ENCODE data around the gene ITIH4.

Gene ITIH4

DNA sequence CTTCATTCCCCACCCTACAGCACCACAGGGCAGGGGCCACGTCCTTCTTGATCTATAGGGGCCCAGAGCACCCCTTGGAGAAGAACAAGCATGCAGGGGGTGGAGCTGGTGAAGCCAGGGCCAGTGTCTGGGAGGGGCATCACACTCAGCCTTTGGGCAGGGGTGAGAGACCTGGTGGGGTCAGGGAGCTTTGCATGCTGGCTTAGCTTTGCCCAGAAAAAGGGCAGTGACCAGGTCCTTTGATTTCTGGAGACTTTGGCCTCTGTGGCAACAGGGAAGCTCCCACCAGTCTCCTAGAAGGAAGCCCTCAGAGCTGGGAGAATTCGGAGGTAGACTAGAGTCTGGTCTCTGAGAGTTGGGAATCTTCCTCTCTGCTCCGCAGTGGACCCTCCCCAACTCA, 990 bp downstream of the ITIH4 start:
- Histone ChIP-seq H4K20me1 (ENCODE audit: insufficient read depth, low read length) (no peaks in the 10 kb centered on the region), H3K9ac (ENCODE audit: low read depth, low read length) (no peak overlapping the region), H2AFZ (ENCODE audit: low read depth, low read length) (no peak overlapping the region), H3K9me3 (ENCODE audit: insufficient read depth, low read length, severe bottlenecking) (no peaks in the 10 kb centered on the region), H3K79me2 (ENCODE audit: insufficient read depth, low read length) (no peaks in the 10 kb centered on the region), H3K4me3 (ENCODE audit: low read depth in 1 of 2, low read length in 2 of 2) (no peak overlapping the region), H3K36me3 (ENCODE audit: insufficient read depth, low read length) (no peaks in the 10 kb centered on the region), H3K27ac (ENCODE audit: low read length) (no peak overlapping the region), H3K4me1 (ENCODE audit: insufficient read depth, low read length) (no peaks in the 10 kb centered on the region), H3K4me2 (ENCODE audit: insufficient read depth, low read length) (no peak overlapping the region), H3K27me3 (ENCODE audit: insufficient read depth, low read length, poor library complexity) (no peaks in the 10 kb centered on the region)
- ATAC-seq (ENCODE audit: insufficient read depth, low read depth) (no peak), DNase-seq (no peak)
- TF ChIP-seq, protein P1, sequence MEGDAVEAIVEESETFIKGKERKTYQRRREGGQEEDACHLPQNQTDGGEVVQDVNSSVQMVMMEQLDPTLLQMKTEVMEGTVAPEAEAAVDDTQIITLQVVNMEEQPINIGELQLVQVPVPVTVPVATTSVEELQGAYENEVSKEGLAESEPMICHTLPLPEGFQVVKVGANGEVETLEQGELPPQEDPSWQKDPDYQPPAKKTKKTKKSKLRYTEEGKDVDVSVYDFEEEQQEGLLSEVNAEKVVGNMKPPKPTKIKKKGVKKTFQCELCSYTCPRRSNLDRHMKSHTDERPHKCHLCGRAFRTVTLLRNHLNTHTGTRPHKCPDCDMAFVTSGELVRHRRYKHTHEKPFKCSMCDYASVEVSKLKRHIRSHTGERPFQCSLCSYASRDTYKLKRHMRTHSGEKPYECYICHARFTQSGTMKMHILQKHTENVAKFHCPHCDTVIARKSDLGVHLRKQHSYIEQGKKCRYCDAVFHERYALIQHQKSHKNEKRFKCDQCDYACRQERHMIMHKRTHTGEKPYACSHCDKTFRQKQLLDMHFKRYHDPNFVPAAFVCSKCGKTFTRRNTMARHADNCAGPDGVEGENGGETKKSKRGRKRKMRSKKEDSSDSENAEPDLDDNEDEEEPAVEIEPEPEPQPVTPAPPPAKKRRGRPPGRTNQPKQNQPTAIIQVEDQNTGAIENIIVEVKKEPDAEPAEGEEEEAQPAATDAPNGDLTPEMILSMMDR (IDR thresholded peaks at IDR 0.05; ENCODE audit: borderline replicate concordance, extremely low read depth, low read length, poor library complexity, severe bottlenecking): no peak
- TF ChIP-seq EZH2 (IDR thresholded peaks at IDR 0.05; ENCODE audit: borderline replicate concordance, low read depth, low read length, severe bottlenecking): no peak

DNA sequence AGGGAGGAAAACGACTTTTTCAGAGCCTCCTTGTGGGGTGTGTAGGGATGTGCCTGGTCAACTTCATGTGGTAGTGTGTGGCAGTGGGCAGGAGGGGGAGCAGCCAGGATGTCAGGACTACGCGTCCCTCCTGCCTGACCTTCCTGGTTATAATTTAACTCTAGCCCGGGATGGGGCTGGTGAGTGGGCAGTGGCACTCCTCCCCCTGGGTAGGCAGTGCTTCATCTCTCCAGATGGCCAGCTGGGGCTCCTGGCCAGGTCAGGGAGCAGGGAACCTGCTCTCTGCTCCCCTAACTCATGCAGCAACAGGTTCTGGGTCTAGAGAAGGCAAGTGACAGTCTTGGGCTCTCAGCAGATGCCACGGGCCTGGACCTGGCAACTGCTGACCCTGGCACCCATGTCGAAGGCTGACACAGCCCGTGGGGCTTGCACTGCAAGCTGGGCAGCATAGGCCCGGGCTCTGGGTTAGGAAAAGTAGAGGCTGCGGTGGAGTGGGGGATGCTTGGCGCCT, 2.6 kb downstream of the ITIH4 start:
- no peak overlapping the region for H3K9ac ChIP-seq (ENCODE audit: low read depth, low read length)
- H3K9me3 ChIP-seq (ENCODE audit: insufficient read depth, low read length, severe bottlenecking): no peaks in the 10 kb centered on the region
- no peak overlapping the region for H3K27ac ChIP-seq (ENCODE audit: low read length)
- H3K4me1 ChIP-seq (ENCODE audit: insufficient read depth, low read length): no peaks in the 10 kb centered on the region
- TF ChIP-seq EZH2 (IDR thresholded peaks at IDR 0.05; ENCODE audit: borderline replicate concordance, low read depth, low read length, severe bottlenecking): no peak
- TF ChIP-seq, protein P1 (IDR thresholded peaks at IDR 0.05; ENCODE audit: borderline replicate concordance, extremely low read depth, low read length, poor library complexity, severe bottlenecking): no peak
- no peak overlapping the region for H3K4me2 ChIP-seq (ENCODE audit: insufficient read depth, low read length)
- no peaks in the 10 kb centered on the region for H4K20me1 ChIP-seq (ENCODE audit: insufficient read depth, low read length)
- ATAC-seq (ENCODE audit: insufficient read depth, low read depth) (no peak), DNase-seq (no peak)
- no peaks in the 10 kb centered on the region for H3K79me2 ChIP-seq (ENCODE audit: insufficient read depth, low read length)
- no peak overlapping the region for H2AFZ ChIP-seq (ENCODE audit: low read depth, low read length)
- no peaks in the 10 kb centered on the region for H3K27me3 ChIP-seq (ENCODE audit: insufficient read depth, low read length, poor library complexity)
- no peaks in the 10 kb centered on the region for H3K36me3 ChIP-seq (ENCODE audit: insufficient read depth, low read length)
- H3K4me3 ChIP-seq (ENCODE audit: low read depth in 1 of 2, low read length in 2 of 2): no peak overlapping the region

DNA sequence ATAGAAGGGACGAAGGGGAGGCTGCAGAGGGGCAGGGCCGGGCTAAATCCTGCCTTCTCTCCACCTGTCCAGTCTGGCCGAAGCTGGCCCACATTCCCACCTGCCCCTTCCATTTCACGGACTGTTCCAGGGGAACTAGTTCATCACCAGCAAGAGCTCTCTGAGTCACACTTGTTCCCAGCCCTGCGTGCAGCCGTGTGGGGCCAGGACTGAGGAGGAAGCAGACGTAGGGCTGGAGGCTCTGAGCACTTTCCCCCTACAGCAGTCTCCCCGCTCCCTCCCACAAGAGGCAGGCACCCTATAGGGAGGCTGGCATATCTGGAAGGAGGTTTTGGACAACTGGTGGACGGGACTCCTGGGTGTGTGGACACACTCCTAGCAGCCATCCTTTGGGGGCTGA, 3.0 kb downstream of the ITIH4 start:
- Histone ChIP-seq H3K36me3 (ENCODE audit: insufficient read depth, low read length) (no peaks in the 10 kb centered on the region), H2AFZ (ENCODE audit: low read depth, low read length) (no peak overlapping the region), H3K4me2 (ENCODE audit: insufficient read depth, low read length) (no peak overlapping the region), H3K27me3 (ENCODE audit: insufficient read depth, low read length, poor library complexity) (no peaks in the 10 kb centered on the region), H3K4me1 (ENCODE audit: insufficient read depth, low read length) (no peaks in the 10 kb centered on the region), H3K79me2 (ENCODE audit: insufficient read depth, low read length) (no peaks in the 10 kb centered on the region), H3K27ac (ENCODE audit: low read length) (no peak overlapping the region), H3K9me3 (ENCODE audit: insufficient read depth, low read length, severe bottlenecking) (no peaks in the 10 kb centered on the region), H3K9ac (ENCODE audit: low read depth, low read length) (no peak overlapping the region), H3K4me3 (ENCODE audit: low read depth in 1 of 2, low read length in 2 of 2) (no peak overlapping the region), H4K20me1 (ENCODE audit: insufficient read depth, low read length) (no peaks in the 10 kb centered on the region)
- ATAC-seq (ENCODE audit: insufficient read depth, low read depth) (no peak), DNase-seq (no peak)
- TF ChIP-seq EZH2 (IDR thresholded peaks at IDR 0.05; ENCODE audit: borderline replicate concordance, low read depth, low read length, severe bottlenecking): no peak
- TF ChIP-seq, protein P1 (IDR thresholded peaks at IDR 0.05; ENCODE audit: borderline replicate concordance, extremely low read depth, low read length, poor library complexity, severe bottlenecking): no peak

DNA sequence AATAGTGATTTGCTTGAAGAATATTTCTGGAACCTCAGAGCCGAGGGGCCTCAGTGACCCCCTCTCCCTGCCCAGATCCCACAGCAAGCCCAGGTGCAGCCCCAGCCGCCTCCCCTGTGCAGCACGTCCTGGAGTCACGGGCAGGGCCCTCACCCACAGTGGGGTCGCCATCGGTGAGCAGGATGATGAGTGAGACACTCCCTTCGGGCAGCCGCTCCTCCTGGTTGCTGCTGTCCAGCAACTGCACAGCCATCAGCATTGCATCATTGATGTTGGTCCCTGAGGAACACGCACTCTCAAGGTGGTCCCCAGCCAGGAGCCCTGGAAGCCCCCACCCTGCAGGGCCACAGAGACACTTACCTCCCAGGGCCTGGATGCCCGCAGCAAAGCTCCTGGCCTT, 6.4 kb downstream of the ITIH4 start:
- Histone ChIP-seq H3K36me3 (ENCODE audit: insufficient read depth, low read length) (no peaks in the 10 kb centered on the region), H2AFZ (ENCODE audit: low read depth, low read length) (no peak overlapping the region), H3K27ac (ENCODE audit: low read length) (no peak overlapping the region), H3K4me2 (ENCODE audit: insufficient read depth, low read length) (no peak overlapping the region), H3K27me3 (ENCODE audit: insufficient read depth, low read length, poor library complexity) (no peaks in the 10 kb centered on the region), H3K79me2 (ENCODE audit: insufficient read depth, low read length) (no peaks in the 10 kb centered on the region), H3K4me1 (ENCODE audit: insufficient read depth, low read length) (no peaks in the 10 kb centered on the region), H3K4me3 (ENCODE audit: low read depth in 1 of 2, low read length in 2 of 2) (no peak overlapping the region), H3K9ac (ENCODE audit: low read depth, low read length) (no peak overlapping the region), H3K9me3 (ENCODE audit: insufficient read depth, low read length, severe bottlenecking) (no peaks in the 10 kb centered on the region), H4K20me1 (ENCODE audit: insufficient read depth, low read length) (no peaks in the 10 kb centered on the region)
- ATAC-seq (ENCODE audit: insufficient read depth, low read depth): no peak
- no peak for TF ChIP-seq EZH2 (IDR thresholded peaks at IDR 0.05; ENCODE audit: borderline replicate concordance, low read depth, low read length, severe bottlenecking)
- TF ChIP-seq, protein P1 (IDR thresholded peaks at IDR 0.05; ENCODE audit: borderline replicate concordance, extremely low read depth, low read length, poor library complexity, severe bottlenecking): no peak
- no peak for DNase-seq

All from DND-41 (cell line).